Inferior parietal cortex (tissue), 1 donor: Measurements from ENCODE around the gene SMYD3.

Experiments used
- DNase-seq: peaks from one replicate; pipeline ENCODE4 v3.0.0-alpha.2; 2016; ENCODE audit errors: extremely low spot score

Gene SMYD3

DNA sequence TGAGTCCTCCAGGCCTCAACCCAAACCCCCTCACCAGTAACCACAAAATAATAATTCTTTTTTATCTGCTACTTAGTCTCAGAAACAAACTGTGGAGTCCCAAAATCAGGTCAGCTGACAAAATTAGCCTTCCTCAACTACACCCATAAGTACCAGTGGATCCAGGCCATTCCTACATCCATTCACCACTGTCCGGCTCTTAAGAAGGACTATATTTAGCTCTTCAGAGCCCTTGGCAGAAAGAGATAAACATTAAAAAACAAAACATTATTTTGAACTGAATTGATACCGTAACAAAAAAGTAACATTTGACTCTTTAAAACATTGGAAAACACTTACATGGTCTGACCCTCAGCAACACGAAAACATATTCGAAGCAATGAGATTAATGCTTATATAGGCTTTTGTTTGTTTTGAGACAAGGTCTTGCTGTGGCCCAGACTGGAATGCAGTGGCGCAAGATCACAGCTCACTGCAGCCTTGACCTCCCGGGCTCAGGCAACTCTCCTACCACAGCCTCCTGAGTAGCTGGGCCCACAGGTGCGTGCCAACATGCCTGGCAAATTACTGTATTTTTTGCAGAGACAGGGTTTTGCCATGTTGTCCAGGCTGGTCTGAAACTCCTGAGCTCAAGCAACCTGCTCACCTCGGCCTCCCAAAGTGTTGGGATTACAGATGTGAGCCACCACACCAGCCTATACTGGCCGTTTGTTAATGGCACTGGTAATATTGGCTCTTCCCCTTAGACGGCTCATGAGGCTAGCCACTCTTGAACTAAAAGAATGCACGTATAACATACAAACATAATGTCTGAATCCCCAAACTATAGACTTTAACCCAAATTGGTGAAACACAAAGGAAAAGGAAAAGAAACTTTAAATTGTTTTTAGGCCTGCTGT is 330.7 kb downstream of the SMYD3 start:
- no peak for DNase-seq

DNA sequence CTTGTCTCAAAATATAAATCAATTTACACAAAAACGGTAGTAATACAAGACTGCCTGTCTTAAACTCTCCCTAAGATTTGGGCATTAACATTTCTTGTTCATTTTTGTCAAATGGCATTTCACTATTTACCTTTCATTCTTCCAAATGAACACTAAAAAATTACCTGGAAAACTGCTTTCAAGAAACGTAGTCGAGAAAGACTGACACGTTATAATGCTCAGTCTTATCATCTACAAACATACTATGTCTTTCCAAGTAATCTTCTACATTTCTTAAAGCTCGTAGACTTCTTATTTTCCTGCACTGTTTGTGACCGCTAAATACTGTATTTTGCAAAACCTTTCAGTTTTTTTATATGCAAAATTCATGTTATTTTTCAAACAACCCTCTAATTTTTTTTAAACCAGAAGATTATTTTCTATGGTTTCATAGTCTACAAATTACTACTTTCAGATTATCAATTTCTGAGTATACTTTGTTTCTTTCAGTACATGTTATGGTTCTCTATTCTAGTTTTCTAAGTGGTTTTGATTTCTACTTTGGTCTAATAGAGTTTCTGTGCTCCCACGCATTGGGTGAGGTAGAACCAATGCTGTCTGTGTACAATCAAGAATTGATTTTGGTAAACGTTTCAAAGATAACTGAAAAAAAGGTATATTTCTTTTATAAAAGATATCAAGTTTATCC is 336.4 kb downstream of the SMYD3 start:
- DNase-seq, result no peak

DNA sequence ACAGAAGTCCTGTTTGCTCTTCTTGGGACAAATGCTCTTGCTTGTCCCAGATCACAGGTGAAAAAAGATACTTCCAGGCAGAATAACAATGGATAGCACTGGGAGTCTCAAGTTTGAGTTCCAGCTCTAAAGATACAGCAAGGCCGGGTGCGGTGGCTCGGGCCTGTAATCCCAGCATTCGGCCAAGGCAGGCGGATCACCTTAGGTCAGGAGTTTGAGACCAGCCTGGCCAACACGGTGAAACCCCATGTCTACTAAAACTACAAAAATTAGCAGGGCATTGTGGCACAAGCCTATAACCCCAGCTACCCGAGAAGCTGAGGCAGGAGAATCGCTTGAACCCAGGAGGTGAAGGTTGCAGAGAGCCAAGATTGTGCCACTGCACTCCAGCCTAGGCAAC is 337.6 kb downstream of the SMYD3 start:
- no peak for DNase-seq

DNA sequence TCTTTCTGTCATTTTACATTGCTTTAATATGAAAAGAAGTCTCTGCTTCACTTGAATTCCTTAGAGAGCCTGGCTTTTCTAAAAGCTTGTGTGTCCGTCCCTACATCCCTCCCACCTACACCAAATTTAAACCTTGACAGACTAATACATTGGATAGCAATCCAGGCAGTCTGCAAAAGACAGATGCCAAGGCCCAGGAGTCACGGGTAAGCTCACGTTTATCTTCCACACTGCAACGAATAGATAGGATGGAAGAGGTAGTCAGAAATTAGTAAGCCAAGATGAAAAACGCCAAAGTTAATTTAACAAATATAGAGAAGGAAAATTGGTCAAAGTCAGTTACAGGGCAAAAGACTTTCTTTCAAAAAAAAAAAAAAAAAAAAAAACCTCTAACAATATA is 338.1 kb downstream of the SMYD3 start:
- no peak for DNase-seq

DNA sequence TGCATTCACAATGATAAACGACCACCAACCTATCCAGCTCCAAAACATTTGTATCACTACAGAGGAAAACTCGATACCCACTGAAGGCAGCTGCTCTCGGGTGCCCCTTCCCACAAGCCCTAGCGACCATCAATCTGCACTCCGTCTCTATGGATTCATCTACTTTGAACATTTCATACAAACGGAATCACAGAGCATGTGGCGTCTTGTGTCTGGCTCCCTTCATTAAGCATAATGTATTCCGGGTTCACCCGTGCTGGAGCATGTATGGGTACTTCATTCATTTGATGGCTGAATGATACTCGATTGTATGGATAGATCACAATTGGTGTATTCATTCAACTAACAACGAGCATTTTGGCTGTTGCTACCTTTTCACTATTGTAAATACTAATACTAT is 340.2 kb downstream of the SMYD3 start:
- DNase-seq, result no peak

DNA sequence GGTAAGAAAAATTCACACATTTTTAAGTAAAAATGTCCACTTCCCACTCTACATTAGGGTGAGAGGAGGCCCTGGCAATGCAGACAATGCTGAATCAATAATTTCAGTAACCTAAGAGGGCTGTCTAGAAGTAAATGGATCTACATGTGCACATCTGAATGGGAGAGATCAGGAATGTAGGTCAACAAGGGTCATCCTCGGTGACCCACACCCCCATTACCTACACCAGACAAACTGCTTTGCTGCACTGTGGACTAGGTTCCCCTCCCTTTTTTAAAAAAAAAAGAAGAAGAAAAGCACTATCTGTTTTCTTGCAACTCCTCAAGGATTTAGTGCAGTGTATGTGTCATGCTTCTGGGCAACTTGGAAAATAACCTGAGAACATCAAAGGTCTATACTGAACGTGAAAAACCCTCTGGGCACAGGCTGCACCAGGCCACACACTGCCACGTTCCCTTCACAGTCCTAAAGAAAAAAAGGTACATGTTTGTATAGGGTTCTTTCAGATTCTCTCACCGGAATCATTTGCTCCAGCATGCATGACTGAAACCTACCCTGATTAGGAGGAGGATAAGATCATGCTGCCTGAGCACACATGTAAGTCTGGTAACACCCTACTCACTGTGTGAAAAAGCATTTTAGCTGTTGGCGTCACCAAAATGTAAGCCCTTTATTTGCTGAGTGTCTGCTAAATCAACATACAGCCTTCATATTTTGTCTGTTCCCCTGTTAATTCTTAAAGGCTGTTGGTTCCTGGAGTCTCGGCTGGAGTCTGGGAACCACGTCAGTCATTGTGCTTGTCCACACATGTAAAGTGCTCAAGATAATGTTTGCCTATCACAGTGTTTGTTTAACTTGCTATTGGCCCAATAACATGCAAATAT is 341.0 kb downstream of the SMYD3 start:
- no peak for DNase-seq

DNA sequence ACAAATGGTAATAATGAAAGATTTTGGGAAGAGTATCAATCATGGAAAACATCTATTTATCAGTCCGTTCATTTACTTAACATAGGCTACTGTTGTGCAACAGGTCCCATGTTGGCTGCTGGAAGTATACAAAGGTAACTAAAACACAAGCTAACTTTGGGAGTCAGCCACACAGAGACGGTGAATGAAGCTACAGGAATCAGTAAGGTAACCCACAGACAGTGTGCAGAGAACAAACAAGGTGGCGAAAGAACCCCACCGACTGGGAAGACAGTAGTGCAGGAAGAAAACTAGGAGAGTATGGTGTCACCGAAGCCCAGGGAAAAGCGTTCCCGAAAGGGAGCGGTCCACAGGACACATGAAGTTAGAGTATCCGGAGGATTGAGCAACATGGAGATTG is 342.3 kb downstream of the SMYD3 start:
- no peak for DNase-seq

DNA sequence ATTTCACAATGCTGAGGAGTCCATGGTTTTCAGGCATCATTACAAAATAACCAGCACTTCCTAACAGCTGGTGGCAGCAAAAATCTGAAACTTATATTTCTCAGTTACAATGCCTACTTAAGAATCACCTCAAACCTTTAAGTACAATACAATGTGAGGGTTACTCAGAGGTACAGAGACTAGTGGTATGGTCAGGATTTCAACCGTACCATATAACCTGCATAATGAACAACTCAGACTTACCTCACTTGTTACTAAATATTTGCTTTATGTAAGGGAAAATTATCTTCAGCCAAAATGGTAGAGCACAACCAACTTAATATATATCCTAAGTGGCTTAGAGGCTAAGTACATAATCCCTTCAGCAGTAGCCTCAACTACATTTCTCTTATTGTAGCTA is 344.5 kb downstream of the SMYD3 start:
- no peak for DNase-seq

DNA sequence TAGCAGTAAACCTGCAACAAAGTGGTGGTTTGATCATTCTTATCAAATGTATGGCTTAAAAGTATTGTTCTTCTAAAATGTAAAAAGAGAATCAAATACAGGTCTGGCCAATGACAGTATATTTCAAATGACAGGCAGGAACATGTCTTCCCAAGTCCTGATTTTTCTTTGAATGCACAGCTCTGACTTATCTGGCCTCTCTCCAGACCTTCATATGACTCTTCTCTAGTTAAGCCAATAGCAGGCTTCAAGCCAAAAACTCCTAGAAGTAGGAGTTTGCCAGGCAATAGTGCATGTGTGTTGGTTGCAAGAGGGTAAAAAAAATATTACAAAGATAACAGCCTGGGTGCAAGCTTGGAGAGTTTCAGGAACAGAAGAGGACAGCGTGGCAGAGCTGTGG is 345.5 kb downstream of the SMYD3 start:
- DNase-seq, result no peak

DNA sequence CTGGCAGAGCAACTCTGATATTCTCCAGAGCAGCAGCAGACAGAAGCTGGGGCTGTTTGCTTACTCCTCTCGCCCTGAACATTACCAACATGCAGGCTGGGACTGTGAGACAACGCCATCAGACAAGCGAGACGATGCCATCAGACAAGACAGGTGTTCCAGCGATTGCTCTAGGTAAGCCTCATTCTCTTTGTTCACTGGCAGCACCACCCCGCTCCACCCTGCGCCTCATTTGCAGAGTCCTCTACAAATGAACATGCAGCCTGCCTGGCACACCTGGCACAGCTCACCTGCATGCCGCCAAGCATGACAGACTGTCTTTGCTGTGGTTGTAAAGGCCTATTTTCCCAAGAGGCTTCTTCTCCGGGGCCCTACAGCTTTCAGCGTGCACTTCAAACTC is 346.2 kb downstream of the SMYD3 start:
- no peak for DNase-seq

DNA sequence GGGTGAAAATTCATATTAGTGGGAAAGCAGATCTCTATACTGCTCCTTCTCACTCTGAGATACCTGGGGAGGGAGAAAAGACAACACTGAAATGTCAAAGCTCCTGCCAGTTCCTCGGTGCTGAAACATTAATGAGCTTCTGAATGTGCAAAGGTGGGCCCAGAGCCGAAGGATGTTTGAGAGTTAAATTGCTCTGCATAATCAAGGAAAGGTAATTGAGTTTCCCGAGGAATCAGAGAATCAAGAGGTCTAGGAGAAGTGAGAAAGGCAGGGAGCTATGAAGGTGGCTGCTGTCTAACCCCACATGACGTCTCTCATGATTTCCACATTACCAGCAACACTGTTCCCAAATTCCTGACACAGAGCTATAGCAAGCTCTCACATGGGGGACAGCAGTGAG is 346.7 kb downstream of the SMYD3 start:
- DNase-seq, result no peak

DNA sequence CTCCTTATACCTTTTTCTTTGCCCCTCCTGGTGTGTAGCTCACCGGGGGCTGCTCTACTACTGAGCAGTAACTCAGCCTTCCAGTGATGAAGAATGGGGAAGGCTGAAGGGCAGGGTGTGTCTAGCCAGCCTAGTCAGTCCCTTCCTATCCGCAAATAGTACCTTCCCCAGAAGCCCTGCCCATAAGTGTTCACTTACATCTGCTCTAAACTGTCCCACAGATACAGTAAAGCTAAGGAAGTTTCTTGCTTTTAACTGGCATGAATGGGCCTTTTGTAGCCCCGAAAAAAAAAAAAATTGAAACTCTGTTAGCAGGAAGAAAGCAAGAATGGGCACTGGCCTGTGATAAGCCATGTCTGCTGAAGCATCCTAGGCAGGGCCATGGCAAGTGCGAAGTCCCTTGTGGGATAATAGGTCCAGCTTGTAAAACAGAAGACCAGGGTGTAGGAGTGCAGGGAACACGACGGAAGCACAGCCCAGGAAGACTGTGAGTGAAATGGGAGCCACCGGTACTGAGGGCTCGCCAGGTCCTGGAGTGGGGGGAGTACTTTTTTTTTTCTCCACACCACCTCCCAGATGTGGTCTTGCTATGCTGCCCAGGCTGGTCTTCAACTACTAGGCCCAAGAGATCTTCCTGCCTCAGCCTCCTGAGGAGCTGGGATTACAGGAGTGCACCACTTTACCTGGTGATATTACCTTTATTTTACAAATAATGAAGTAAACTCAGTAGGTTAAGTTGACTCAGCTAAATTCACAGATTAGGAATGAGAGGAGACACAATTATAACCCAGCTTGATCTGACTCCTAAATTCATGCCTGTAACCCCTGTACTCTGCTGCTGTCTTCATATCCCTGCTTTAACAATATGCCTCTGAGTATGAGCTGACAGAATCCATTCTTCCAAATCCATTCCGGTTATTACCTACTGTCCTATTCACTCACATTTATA is 347.5 kb downstream of the SMYD3 start:
- DNase-seq, result no peak

DNA sequence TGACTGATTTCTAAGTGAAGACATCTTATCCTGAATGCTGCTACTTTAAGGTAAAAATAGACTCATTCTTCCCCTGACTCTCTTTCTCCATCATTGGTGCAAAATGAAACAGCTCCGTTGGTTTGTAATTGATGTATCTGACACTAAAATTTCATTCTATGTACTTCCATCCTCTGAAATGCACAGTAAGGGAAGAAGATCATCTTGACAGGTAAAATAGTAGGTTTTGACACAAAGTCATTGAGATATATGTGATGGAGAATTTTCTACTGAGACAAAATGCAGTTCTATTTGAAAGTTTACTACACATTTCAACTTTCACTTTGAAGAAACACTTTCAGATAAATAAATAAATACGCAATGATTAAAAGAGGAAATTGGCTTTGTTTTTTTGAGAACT is 348.9 kb downstream of the SMYD3 start:
- no peak for DNase-seq

DNA sequence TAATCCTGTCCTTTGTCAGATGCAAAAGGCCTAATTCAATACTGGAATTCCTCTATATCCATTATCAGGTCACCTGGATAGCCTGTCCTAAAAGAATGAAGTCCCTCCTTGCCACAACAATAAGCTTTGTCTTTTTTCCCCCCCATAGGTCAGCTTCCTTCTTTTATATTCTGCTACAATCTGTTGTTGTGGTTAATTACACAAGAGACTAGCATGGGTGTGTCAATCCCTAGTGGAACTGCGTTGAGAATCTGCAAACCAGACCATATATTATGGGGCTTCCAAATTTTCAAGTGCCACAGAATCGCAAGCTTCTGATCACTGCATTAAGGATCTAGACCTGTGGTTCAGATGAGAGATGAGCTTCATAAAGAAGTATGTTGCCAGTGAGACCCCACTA is 349.6 kb downstream of the SMYD3 start:
- no peak for DNase-seq

DNA sequence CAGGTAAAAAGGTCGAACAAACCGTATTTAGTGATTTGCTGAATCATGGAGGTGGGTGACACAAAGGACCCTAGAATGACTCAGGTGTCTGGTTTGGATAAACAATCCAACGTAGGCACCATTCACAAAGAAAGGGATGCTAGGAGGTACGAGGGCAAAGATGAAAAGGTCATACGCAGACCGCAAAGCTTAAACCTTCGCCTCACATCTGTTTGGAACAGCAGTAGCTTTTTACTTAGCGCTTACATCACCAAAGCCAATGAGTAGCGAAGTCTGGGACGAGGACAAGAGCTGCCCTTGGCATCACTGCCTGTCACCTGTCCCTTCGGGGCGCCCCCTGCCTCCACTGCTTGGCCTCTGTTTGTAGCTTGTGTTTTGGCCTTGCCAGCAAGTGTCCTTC is 350.2 kb downstream of the SMYD3 start:
- no peak for DNase-seq

DNA sequence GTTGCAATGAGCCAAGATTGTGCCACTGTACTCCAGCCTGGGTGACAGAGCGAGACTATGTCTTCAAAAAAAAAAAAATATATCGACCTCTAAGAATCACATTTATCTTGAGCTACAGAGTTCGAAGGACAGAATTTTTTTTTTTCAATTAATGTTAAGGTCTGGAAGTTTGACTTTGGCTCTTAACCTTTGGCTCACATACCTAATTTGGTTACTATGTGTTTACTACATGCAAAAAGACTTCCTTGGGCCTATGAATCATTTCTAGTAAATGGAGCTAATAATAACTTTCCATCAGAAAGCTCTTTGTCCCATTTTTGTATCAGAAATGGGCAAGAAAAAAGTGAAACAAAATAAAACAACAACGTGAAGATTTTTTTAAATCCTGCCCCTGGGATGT is 351.2 kb downstream of the SMYD3 start:
- DNase-seq, result no peak

DNA sequence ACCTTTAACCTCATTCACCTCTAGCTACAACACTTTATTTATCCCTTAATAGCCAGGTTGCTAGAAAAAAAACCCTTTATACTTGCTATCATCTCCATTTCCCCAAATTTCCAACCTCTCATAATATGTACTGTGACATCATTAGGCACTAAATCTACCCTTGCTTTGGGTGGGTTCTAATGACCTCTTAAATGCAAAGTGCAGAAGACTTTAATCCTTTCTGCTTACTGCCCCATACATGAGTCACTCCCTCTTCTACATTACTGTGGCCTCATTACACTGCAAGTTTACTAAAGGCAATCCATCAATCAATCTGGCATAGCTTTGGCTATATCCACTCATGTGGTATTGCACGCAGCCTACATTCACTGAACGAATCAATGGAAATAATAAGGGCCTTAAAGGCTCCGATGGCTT is 353.3 kb downstream of the SMYD3 start:
- DNase-seq, result no peak

DNA sequence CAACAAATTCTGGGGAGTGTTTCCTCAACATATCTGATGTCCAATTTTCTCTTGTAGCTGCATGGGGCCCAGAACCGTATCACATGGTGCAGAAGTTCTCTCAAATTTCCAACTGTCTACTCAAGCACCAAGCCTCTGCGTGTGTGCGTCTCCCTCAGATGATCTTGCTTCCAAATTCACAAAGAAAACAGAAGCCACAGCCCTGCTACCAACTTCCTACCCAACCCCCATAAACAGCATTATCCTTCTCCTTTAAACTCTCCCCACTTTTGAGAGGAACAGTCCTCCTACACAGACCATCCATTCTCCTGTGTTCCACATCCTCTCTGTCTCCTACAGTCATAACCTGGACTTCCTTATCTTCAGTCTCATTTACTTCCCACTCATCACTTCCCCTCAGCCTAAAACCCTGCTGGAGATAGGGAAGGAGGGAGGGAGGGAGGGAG is 354.1 kb downstream of the SMYD3 start:
- no peak for DNase-seq

DNA sequence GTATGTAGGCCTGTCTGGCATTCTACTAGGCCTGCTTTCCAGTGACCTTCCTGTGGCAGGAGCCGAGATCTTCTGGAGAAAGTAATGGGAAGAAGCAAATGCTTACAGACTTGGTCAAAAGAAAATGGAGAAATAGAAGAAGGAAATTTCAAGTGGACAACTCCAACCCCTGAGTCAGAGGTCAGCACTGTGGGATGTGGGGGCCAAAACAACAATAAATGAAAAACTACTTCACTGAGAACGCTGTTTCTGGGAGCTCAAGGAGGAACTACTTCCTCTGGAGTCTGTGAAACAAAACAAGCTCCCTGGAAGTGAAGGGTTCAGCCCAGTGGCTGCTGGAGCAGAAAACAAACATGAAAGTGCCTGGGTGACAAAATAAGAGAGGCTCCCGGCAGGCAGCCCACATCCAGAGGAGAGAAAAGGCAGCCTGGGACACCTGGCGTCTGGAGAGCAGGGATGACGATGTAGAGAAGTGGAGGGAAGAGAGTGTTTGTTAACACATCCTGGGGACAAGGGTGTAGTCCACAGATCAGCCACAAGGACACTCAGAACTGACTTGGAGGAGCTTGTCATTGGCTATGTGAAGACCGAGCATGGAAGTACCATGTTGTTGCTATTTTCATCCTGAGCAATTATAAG is 355.2 kb downstream of the SMYD3 start:
- DNase-seq, result no peak

DNA sequence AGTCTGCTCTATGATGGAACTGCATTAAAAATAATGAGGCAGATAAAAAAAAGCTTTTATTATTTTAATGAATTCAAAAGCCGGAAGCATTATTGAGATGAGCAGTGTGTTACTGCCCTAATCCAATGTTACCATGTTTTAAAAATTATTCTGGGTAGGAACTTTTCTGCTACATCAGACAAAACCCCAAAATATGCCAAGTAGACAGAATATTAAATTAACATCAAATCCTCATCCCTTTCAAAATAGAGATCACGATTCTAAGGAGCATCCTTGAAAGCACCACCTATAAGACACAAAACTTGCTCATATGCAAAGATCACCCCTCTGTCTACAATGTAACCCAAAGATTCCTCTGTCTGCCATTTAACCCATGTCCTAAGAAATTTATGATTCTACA is 357.5 kb downstream of the SMYD3 start:
- DNase-seq, result no peak
